GM23338 (cell line): ENCODE data around the gene GABPA. TPM values are rescaled to one million over a fixed set of nuclear protein-coding genes. Genes with fewer than 3 reads are reported as not detected.

ENCODE experiments used
- ATAC-seq: fragments of 200-7000 bp; cut with Tn5 transposase; 3 replicates; pipeline ENCODE4 v1.9.1; 2020
- DNase-seq: peaks from one replicate; pipeline ENCODE4 v3.0.0-alpha.2; 2015; ENCODE audit warnings: low spot score
- H2AFZ ChIP-seq: fragments of 200-600 bp; sonication (generic); 2 replicates; pipeline ENCODE4 v1.8.0; 2016; ENCODE audit warnings: antibody characterized with exemption, mild to moderate bottlenecking, moderate library complexity
- H3F3A ChIP-seq: fragments of 200-600 bp; sonication (generic); replicated peaks from 2 replicates; pipeline ENCODE4 v1.8.0; 2017; ENCODE audit warnings: antibody characterized with exemption, mixed run types, low read depth
- H3K27ac ChIP-seq: fragments of 200-600 bp; sonication (generic); 2 replicates; pipeline ENCODE4 v1.6.1; 2016; ENCODE audit warnings: low read depth
- H3K27me3 ChIP-seq: fragments of 200-600 bp; sonication (generic); 2 replicates; pipeline ENCODE4 v1.8.0; 2016; ENCODE audit warnings: mild to moderate bottlenecking, mixed run types, moderate library complexity; ENCODE audit not compliant: insufficient read depth
- H3K36me3 ChIP-seq: fragments of 200-600 bp; sonication (generic); 2 replicates; pipeline ENCODE4 v1.8.0; 2016; ENCODE audit warnings: mild to moderate bottlenecking; ENCODE audit not compliant: insufficient read depth
- H3K4me1 ChIP-seq: fragments of 200-600 bp; sonication (generic); 2 replicates; pipeline ENCODE4 v1.8.0; 2016; ENCODE audit warnings: mild to moderate bottlenecking, moderate library complexity; ENCODE audit not compliant: insufficient read depth
- H3K4me2 ChIP-seq: fragments of 200-600 bp; sonication (generic); 2 replicates; pipeline ENCODE4 v1.7.1; 2017; ENCODE audit warnings: mixed run types
- H3K4me3 ChIP-seq: fragments of 200-600 bp; sonication (generic); 2 replicates; pipeline ENCODE4 v1.6.1; 2016; ENCODE audit warnings: mixed run types
- H3K79me2 ChIP-seq: fragments of 200-600 bp; sonication (generic); replicated peaks from 2 replicates; pipeline ENCODE4 v1.8.0; 2017; ENCODE audit warnings: mild to moderate bottlenecking; ENCODE audit not compliant: insufficient read depth
- H3K9me2 ChIP-seq: fragments of 200-600 bp; sonication (generic); 2 replicates; pipeline ENCODE4 v1.8.0; 2017; ENCODE audit not compliant: insufficient read depth
- H4K20me1 ChIP-seq: fragments of 200-600 bp; sonication (generic); replicated peaks from 2 replicates; pipeline ENCODE4 v1.8.0; 2017; ENCODE audit warnings: mild to moderate bottlenecking; ENCODE audit not compliant: insufficient read depth
- H3K27ac Mint-ChIP-seq: 2 replicates; pipeline ENCODE4 v1.8.0; 2020; ENCODE audit warnings: inconsistent platforms, mild to moderate bottlenecking, moderate library complexity, mixed read lengths
- H3K27me3 Mint-ChIP-seq: 3 replicates; pipeline ENCODE4 v1.8.0; 2022; ENCODE audit warnings: low read depth, mild to moderate bottlenecking, moderate library complexity, mixed read lengths, inconsistent platforms; ENCODE audit not compliant: insufficient read depth, poor library complexity
- H3K36me3 Mint-ChIP-seq: 3 replicates; pipeline ENCODE4 v1.8.0; 2021; ENCODE audit warnings: low read depth, mild to moderate bottlenecking, inconsistent platforms, moderate library complexity, mixed read lengths
- H3K4me1 Mint-ChIP-seq: 3 replicates; pipeline ENCODE4 v1.8.0; 2020; ENCODE audit warnings: mild to moderate bottlenecking, inconsistent platforms, mixed read lengths
- H3K4me3 Mint-ChIP-seq: 3 replicates; pipeline ENCODE4 v1.8.0; 2021; ENCODE audit warnings: moderate library complexity, mild to moderate bottlenecking, inconsistent platforms, mixed read lengths
- H3K9me3 Mint-ChIP-seq: 3 replicates; pipeline ENCODE4 v1.8.0; 2020; ENCODE audit warnings: moderate library complexity, mild to moderate bottlenecking, inconsistent platforms, mixed read lengths
- CREB1 ChIP-seq: fragments of 250-450 bp; sonication (Bioruptor Pico); IDR thresholded peaks from 2 replicates; pipeline ENCODE4 v1.5.0; 2020; ENCODE audit warnings: low read depth, mild to moderate bottlenecking, moderate library complexity
- EZH2 ChIP-seq: fragments of 200-600 bp; sonication (generic); IDR thresholded peaks from one replicate; pipeline ENCODE4 v1.8.0; 2017; ENCODE audit warnings: antibody characterized with exemption, mild to moderate bottlenecking, low read depth; ENCODE audit not compliant: unreplicated experiment
- EZH2phosphoT487 ChIP-seq: fragments of 200-600 bp; sonication (generic); IDR thresholded peaks from one replicate; pipeline ENCODE4 v1.8.1; 2018; ENCODE audit warnings: antibody characterized with exemption; ENCODE audit not compliant: unreplicated experiment
- JUNB ChIP-seq: IDR thresholded peaks from one replicate; pipeline ENCODE4 v1.6.1; 2016; ENCODE audit warnings: antibody characterized with exemption; ENCODE audit not compliant: unreplicated experiment
- NANOG ChIP-seq: IDR thresholded peaks from 2 replicates; pipeline ENCODE4 v1.6.1; 2016; ENCODE audit warnings: antibody characterized with exemption, borderline replicate concordance
- POLR2AphosphoS5 ChIP-seq: IDR thresholded peaks from 2 replicates; pipeline ENCODE4 v1.6.1; 2016; ENCODE audit warnings: antibody characterized with exemption, low read depth
- STAT1 ChIP-seq: IDR thresholded peaks from one replicate; pipeline ENCODE4 v1.6.1; 2016; ENCODE audit warnings: antibody characterized with exemption; ENCODE audit not compliant: unreplicated experiment
- ZNF114 ChIP-seq: fragments of 250-450 bp; sonication (Bioruptor Pico); IDR thresholded peaks from 2 replicates; pipeline ENCODE4 v1.5.0; 2020; ENCODE audit warnings: mild to moderate bottlenecking, moderate library complexity
- ZNF331 ChIP-seq: fragments of 250-450 bp; sonication (Bioruptor Pico); IDR thresholded peaks from 2 replicates; pipeline ENCODE4 v1.5.0; 2020; ENCODE audit warnings: low read depth, mild to moderate bottlenecking, moderate library complexity
- polyA plus RNA-seq: library from polyadenylated mRNA; unstranded; fragments of >200 nt; fragmentation: Nextera tagmentation; extraction: Ambion mirVana; gene quantifications from 2 replicates; pipeline ENCODE4 v1.2.1, GENCODE V29; 2016
- total RNA-seq: library from RNA; depleted of rRNA; stranded (reverse); fragments of >200 nt; shearing (Covaris generic); gene quantifications from 2 replicates; pipeline ENCODE4 v1.2.3, GENCODE V29; 2014
- TF ChIP-seq, protein P1 (sequence below): fragments of 250-450 bp; sonication (Bioruptor Pico); IDR thresholded peaks from 2 replicates; pipeline ENCODE4 v1.5.0; 2020; ENCODE audit warnings: mild to moderate bottlenecking, moderate library complexity
- TF ChIP-seq, protein P2 (sequence below): IDR thresholded peaks from 2 replicates; pipeline ENCODE4 v1.6.1; 2016; ENCODE audit warnings: antibody characterized with exemption
- TF ChIP-seq, protein P3 (sequence below), 2 experiments: fragments of 200-600 bp in 1 of 2; sonication (generic) in 1 of 2; conservative IDR thresholded peaks; 2 replicates each; pipeline versions ENCODE4 v1.5.1 to v1.6.1; 2016 to 2017; ENCODE audit warnings: antibody characterized with exemption in 2 of 2, low read depth in 2 of 2, mild to moderate bottlenecking in 2 of 2, moderate library complexity in 1 of 2
- TF ChIP-seq, protein P4 (sequence below): IDR thresholded peaks from one replicate; pipeline ENCODE4 v1.6.1; 2018; ENCODE audit warnings: antibody characterized with exemption; ENCODE audit not compliant: unreplicated experiment

The GABPA gene
- total and polyA plus RNA-seq, 2 experiments from 2014 or later: 8.5 to 28.6 TPM

DNA sequence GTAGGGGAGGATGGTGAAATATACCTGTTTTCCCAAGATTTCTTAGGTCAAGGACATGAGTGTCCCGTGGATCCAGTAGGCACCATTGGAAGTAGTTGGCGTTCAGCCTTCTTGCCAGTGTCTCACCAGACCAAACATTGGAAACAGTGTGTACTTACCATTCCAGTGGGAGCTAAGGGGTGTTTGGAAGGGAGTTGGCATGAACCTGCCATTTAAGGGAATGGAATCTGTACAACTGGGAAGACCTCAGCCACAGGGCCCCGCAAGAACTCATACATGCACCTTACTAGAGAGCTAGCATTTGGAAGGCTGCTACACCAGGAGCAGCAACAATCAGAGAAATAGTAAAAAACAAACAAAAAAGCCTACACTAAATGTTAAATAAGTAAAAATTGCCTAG lies 12.8 kb upstream of the GABPA start (continued):
- TF ChIP-seq, protein P1, sequence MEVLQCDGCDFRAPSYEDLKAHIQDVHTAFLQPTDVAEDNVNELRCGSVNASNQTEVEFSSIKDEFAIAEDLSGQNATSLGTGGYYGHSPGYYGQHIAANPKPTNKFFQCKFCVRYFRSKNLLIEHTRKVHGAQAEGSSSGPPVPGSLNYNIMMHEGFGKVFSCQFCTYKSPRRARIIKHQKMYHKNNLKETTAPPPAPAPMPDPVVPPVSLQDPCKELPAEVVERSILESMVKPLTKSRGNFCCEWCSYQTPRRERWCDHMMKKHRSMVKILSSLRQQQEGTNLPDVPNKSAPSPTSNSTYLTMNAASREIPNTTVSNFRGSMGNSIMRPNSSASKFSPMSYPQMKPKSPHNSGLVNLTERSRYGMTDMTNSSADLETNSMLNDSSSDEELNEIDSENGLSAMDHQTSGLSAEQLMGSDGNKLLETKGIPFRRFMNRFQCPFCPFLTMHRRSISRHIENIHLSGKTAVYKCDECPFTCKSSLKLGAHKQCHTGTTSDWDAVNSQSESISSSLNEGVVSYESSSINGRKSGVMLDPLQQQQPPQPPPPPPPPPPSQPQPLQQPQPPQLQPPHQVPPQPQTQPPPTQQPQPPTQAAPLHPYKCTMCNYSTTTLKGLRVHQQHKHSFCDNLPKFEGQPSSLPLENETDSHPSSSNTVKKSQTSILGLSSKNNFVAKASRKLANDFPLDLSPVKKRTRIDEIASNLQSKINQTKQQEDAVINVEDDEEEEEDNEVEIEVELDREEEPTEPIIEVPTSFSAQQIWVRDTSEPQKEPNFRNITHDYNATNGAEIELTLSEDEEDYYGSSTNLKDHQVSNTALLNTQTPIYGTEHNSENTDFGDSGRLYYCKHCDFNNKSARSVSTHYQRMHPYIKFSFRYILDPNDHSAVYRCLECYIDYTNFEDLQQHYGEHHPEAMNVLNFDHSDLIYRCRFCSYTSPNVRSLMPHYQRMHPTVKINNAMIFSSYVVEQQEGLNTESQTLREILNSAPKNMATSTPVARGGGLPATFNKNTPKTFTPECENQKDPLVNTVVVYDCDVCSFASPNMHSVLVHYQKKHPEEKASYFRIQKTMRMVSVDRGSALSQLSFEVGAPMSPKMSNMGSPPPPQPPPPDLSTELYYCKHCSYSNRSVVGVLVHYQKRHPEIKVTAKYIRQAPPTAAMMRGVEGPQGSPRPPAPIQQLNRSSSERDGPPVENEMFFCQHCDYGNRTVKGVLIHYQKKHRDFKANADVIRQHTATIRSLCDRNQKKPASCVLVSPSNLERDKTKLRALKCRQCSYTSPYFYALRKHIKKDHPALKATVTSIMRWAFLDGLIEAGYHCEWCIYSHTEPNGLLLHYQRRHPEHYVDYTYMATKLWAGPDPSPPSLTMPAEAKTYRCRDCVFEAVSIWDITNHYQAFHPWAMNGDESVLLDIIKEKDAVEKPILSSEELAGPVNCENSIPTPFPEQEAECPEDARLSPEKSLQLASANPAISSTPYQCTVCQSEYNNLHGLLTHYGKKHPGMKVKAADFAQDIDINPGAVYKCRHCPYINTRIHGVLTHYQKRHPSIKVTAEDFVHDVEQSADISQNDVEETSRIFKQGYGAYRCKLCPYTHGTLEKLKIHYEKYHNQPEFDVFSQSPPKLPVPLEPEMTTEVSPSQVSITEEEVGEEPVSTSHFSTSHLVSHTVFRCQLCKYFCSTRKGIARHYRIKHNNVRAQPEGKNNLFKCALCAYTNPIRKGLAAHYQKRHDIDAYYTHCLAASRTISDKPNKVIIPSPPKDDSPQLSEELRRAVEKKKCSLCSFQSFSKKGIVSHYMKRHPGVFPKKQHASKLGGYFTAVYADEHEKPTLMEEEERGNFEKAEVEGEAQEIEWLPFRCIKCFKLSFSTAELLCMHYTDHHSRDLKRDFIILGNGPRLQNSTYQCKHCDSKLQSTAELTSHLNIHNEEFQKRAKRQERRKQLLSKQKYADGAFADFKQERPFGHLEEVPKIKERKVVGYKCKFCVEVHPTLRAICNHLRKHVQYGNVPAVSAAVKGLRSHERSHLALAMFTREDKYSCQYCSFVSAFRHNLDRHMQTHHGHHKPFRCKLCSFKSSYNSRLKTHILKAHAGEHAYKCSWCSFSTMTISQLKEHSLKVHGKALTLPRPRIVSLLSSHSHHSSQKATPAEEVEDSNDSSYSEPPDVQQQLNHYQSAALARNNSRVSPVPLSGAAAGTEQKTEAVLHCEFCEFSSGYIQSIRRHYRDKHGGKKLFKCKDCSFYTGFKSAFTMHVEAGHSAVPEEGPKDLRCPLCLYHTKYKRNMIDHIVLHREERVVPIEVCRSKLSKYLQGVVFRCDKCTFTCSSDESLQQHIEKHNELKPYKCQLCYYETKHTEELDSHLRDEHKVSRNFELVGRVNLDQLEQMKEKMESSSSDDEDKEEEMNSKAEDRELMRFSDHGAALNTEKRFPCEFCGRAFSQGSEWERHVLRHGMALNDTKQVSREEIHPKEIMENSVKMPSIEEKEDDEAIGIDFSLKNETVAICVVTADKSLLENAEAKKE (CRISPR knock-in tag): no peak

DNA sequence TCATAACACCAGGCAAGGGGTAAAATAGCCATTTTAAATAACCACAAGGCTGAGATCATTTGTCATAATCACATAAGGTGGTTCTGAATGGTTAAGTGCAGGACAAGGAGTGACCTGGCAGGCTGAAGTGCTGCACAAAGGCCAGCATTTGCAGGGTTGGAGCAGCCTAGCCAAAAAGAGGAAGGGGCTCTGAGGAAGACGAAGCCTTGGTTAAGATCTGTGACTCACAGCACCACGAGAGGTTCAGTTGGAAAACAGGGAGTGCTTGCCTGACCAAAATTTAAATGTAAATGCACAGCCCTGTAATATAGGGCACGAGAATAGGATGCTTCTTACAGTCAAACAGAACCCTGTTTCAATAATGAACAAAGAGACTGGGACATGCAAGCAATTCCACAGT lies 12.1 kb upstream of the GABPA start:
- Histone ChIP-seq H3K9me2 (no peaks in the 10 kb centered on the region), H2AFZ (no peak overlapping the region), H3K4me3 (no peak overlapping the region), H3K27ac (no peak overlapping the region), H3K4me1 (peaks cover 4% of the 10 kb centered on the region), H3K4me2 (no peak overlapping the region), H3F3A (no peaks in the 10 kb centered on the region), H3K27me3 (no peaks in the 10 kb centered on the region), H4K20me1 (no peaks in the 10 kb centered on the region; the same call in 1 of the 2 replicates), H3K79me2 (peaks cover 6% of the 10 kb centered on the region), H3K36me3 (peaks cover 35% of the 10 kb centered on the region)
- Mint-ChIP-seq H3K4me3 (no peak overlapping the region), H3K9me3 (no peaks in the 10 kb centered on the region), H3K27ac (no peak overlapping the region), H3K36me3 (peaks cover 53% of the 10 kb centered on the region), H3K27me3 (peaks cover 8% of the 10 kb centered on the region), H3K4me1 (peaks cover 6% of the 10 kb centered on the region; the same call in 2 of the 3 replicates)
- TF ChIP-seq, protein P2, sequence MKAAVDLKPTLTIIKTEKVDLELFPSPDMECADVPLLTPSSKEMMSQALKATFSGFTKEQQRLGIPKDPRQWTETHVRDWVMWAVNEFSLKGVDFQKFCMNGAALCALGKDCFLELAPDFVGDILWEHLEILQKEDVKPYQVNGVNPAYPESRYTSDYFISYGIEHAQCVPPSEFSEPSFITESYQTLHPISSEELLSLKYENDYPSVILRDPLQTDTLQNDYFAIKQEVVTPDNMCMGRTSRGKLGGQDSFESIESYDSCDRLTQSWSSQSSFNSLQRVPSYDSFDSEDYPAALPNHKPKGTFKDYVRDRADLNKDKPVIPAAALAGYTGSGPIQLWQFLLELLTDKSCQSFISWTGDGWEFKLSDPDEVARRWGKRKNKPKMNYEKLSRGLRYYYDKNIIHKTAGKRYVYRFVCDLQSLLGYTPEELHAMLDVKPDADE: no peak
- TF ChIP-seq, protein P3, sequence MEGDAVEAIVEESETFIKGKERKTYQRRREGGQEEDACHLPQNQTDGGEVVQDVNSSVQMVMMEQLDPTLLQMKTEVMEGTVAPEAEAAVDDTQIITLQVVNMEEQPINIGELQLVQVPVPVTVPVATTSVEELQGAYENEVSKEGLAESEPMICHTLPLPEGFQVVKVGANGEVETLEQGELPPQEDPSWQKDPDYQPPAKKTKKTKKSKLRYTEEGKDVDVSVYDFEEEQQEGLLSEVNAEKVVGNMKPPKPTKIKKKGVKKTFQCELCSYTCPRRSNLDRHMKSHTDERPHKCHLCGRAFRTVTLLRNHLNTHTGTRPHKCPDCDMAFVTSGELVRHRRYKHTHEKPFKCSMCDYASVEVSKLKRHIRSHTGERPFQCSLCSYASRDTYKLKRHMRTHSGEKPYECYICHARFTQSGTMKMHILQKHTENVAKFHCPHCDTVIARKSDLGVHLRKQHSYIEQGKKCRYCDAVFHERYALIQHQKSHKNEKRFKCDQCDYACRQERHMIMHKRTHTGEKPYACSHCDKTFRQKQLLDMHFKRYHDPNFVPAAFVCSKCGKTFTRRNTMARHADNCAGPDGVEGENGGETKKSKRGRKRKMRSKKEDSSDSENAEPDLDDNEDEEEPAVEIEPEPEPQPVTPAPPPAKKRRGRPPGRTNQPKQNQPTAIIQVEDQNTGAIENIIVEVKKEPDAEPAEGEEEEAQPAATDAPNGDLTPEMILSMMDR (conservative IDR thresholded peaks at IDR 0.05; ENCODE audit: low read depth in 2 of 2): no peak
- TF ChIP-seq EZH2phosphoT487 (no peak), ZNF114 (CRISPR knock-in tag) (no peak), ZNF331 (CRISPR knock-in tag) (no peak), EZH2 (no peak), STAT1 (no peak), POLR2AphosphoS5 (no peak), NANOG (no peak), CREB1 (no peak), JUNB (no peak)
- TF ChIP-seq, protein P4, sequence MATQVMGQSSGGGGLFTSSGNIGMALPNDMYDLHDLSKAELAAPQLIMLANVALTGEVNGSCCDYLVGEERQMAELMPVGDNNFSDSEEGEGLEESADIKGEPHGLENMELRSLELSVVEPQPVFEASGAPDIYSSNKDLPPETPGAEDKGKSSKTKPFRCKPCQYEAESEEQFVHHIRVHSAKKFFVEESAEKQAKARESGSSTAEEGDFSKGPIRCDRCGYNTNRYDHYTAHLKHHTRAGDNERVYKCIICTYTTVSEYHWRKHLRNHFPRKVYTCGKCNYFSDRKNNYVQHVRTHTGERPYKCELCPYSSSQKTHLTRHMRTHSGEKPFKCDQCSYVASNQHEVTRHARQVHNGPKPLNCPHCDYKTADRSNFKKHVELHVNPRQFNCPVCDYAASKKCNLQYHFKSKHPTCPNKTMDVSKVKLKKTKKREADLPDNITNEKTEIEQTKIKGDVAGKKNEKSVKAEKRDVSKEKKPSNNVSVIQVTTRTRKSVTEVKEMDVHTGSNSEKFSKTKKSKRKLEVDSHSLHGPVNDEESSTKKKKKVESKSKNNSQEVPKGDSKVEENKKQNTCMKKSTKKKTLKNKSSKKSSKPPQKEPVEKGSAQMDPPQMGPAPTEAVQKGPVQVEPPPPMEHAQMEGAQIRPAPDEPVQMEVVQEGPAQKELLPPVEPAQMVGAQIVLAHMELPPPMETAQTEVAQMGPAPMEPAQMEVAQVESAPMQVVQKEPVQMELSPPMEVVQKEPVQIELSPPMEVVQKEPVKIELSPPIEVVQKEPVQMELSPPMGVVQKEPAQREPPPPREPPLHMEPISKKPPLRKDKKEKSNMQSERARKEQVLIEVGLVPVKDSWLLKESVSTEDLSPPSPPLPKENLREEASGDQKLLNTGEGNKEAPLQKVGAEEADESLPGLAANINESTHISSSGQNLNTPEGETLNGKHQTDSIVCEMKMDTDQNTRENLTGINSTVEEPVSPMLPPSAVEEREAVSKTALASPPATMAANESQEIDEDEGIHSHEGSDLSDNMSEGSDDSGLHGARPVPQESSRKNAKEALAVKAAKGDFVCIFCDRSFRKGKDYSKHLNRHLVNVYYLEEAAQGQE: no peak
- no peak for DNase-seq
- no peak for ATAC-seq
